ENCODE results near the gene SDHAF1.

DNA sequence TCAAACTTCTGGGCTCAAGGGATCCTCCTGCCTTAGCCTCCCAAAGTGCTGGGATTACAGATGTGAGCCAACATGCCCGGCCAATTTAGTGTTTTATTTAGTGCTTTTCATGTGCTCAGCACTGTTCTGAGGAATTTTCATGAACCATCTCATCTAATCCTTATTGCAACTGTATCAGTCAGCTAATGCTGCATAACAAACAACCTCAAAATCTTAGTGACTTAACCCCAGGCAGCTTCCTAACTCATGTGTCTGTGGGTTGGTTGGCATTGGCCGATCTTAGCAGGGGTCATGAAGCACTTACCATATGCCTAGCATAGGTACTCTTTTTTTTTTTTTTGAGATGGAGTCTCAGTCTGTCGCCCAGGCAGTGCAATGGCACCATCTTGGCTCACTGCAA is 6.2 kb upstream of the SDHAF1 start:
- TF ChIP-seq POLR2A (IDR thresholded peaks at IDR 0.05) (no peak), POLR2AphosphoS5 (IDR thresholded peaks at IDR 0.05) (no peak)
- TF ChIP-seq, protein P1, sequence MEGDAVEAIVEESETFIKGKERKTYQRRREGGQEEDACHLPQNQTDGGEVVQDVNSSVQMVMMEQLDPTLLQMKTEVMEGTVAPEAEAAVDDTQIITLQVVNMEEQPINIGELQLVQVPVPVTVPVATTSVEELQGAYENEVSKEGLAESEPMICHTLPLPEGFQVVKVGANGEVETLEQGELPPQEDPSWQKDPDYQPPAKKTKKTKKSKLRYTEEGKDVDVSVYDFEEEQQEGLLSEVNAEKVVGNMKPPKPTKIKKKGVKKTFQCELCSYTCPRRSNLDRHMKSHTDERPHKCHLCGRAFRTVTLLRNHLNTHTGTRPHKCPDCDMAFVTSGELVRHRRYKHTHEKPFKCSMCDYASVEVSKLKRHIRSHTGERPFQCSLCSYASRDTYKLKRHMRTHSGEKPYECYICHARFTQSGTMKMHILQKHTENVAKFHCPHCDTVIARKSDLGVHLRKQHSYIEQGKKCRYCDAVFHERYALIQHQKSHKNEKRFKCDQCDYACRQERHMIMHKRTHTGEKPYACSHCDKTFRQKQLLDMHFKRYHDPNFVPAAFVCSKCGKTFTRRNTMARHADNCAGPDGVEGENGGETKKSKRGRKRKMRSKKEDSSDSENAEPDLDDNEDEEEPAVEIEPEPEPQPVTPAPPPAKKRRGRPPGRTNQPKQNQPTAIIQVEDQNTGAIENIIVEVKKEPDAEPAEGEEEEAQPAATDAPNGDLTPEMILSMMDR (IDR thresholded peaks at IDR 0.05 in 8 of 11, conservative IDR thresholded peaks at IDR 0.05 in 3 of 11): no peak

Measured in spleen (tissue), 7 donors.